ENCODE measurements around the gene ALG9.
A peak's percentile ranks its signal among the peaks of the same experiment; 100 is the strongest.

ALG9 gene

DNA sequence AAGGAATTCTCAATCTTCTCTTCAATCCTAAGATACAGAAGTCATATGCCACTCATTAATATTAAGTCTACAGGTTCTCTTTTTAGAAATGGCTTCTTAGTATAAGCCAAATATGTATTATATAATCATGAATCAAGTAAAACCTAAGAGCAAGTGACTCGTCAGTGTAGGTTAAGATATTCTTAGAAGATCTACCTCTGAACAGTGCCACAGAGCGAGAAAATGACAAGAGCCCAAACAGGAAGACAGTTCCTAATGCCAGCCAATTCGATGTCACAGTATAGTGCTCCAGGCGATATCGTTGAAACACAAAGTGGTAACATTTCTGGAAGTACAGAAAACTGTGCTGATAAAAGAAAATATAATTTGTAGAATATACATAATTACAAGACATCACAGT, 33.3 kb downstream of the ALG9 start:
- TF ChIP-seq, protein P1, sequence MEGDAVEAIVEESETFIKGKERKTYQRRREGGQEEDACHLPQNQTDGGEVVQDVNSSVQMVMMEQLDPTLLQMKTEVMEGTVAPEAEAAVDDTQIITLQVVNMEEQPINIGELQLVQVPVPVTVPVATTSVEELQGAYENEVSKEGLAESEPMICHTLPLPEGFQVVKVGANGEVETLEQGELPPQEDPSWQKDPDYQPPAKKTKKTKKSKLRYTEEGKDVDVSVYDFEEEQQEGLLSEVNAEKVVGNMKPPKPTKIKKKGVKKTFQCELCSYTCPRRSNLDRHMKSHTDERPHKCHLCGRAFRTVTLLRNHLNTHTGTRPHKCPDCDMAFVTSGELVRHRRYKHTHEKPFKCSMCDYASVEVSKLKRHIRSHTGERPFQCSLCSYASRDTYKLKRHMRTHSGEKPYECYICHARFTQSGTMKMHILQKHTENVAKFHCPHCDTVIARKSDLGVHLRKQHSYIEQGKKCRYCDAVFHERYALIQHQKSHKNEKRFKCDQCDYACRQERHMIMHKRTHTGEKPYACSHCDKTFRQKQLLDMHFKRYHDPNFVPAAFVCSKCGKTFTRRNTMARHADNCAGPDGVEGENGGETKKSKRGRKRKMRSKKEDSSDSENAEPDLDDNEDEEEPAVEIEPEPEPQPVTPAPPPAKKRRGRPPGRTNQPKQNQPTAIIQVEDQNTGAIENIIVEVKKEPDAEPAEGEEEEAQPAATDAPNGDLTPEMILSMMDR (IDR thresholded peaks at IDR 0.05; ENCODE audit: borderline replicate concordance, control extremely low read depth, extremely low read depth, insufficient read depth, missing control alignments), result no peak
- DNase-seq (ENCODE audit: low spot score), result no peak
- in situ Hi-C loops (cut with MboI; ENCODE audit: low sequenced_read_pairs, unreplicated experiment), result no loop called here

DNA sequence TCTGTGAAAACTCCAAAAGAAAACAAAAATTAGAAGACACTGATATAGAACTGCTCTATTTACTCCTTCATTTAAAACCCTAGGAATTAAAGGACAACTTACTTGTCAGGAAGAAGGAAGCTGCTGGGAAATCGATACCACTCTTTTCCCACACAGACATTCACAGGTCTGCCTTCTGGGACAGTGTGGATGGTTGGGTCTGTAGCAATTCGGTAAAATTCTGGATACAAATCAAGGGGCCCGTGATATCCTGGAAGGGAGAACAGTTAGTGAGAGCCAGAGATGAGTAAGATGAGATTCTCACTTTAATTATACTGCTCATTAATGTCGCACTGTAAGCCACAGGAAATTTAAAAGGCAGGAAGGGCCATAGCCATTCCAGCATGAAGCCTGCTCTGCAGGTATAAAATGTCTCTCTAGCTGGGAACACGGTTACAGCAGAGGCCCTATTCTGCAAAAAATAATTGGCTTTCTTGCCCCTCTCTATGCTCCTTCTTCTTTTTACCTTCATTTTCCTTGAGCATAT, 34.0 kb downstream of the ALG9 start:
- DNase-seq (ENCODE audit: low spot score), result no peak
- TF ChIP-seq, protein P1 (IDR thresholded peaks at IDR 0.05; ENCODE audit: borderline replicate concordance, control extremely low read depth, extremely low read depth, insufficient read depth, missing control alignments), result no peak
- in situ Hi-C loops (cut with MboI; ENCODE audit: low sequenced_read_pairs, unreplicated experiment), result no loop called here

DNA sequence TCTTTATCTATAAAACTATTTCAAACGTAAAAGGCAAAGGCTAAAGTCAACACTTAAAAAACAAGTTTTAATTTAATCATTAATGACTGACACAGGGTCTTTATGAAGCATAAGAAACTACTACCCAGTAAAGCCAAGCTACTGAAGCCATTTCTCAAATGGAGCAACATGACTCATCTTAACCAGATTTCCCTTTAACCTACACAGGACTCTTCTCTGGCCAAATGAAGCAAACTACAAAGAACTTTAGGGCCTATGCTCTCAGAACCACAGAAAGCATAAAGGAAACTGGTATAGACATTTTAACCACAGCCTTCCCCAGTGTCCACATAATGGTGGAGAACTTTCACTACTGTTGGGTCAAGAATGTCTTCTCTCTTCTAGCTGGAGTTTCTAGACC, 34.7 kb downstream of the ALG9 start:
- peak; percentile 36 for DNase-seq (ENCODE audit: low spot score)
- in situ Hi-C loops (cut with MboI; ENCODE audit: low sequenced_read_pairs, unreplicated experiment), result no loop called here
- TF ChIP-seq, protein P1 (IDR thresholded peaks at IDR 0.05; ENCODE audit: borderline replicate concordance, control extremely low read depth, extremely low read depth, insufficient read depth, missing control alignments), result no peak

DNA sequence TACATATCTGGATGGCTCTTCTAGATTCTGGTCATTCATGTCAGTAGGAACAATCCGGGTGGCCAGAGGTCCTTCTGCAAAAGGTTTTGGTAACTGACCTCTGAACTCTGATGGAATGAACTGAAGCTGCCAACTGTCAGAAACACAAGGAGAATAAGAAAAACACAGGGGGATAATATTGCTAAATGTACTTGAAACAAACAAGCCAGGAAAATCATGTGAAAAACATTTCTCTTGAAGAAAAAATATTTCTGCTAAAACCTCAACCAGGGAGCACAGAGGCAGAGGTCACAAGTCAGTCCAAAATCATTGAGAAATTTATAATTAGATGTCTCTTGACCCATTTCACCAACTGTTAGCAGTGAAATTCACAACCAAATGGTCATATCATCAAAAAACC, 35.2 kb downstream of the ALG9 start:
- TF ChIP-seq, protein P1 (IDR thresholded peaks at IDR 0.05; ENCODE audit: borderline replicate concordance, control extremely low read depth, extremely low read depth, insufficient read depth, missing control alignments), result no peak
- no peak for DNase-seq (ENCODE audit: low spot score)
- in situ Hi-C loops (cut with MboI; ENCODE audit: low sequenced_read_pairs, unreplicated experiment), result no loop called here

DNA sequence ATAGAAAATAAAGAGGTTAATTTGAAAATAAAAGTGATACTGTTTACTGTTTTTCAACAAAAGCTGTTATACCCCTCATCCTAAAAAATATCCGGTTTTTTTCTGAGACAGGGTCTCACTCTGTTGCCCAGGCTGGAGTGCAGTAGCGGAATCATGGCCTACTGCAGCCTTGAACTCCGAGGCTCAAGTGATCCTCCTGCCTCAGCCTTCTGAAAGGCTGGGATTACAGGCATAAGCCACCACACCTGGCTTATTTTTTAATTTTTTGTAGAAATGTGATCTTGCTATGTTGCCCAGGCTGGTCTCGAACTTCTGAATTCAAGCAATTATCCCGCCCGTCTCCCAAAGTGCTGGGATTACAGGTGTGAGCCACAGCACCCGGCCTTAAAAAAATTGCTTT, 35.7 kb downstream of the ALG9 start:
- in situ Hi-C loops (cut with MboI; ENCODE audit: low sequenced_read_pairs, unreplicated experiment), result no loop called here
- TF ChIP-seq, protein P1 (IDR thresholded peaks at IDR 0.05; ENCODE audit: borderline replicate concordance, control extremely low read depth, extremely low read depth, insufficient read depth, missing control alignments), result no peak
- no peak for DNase-seq (ENCODE audit: low spot score)

DNA sequence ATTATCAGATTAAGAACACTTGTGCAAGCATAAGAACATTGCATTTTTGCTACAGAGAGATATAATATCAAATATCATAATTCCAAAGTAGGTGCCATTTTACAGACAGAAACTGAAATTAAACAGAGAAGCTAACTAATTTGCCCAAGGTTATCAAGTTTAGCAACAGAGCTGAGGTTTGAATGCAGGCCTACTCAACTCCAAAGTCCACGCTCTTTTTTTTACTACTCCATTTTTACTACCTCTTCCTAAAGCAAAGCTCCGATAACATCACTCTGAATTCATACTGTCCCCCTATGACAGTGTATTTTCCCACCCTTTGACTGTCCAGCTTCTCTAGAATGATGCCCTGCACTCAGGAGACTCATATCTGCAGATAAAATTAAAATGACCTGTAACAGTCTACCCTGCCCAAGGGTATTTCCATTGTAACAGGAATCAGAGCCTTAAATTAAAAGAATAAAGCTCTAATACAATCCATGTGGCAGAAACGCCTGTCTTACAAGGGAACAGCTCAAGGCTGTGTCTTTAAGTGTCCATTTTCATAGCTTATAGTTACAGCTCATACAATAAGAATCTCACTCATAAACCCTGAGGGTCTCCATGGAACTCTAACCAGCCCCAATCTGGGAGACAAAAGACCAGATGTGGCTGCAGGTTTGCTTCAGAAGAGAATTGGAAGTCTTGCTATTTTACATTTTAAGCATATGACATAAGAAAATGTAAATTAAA, 36.8 kb downstream of the ALG9 start:
- DNase-seq (ENCODE audit: low spot score), result no peak
- in situ Hi-C loops (cut with MboI; ENCODE audit: low sequenced_read_pairs, unreplicated experiment), result no loop called here
- TF ChIP-seq, protein P1 (IDR thresholded peaks at IDR 0.05; ENCODE audit: borderline replicate concordance, control extremely low read depth, extremely low read depth, insufficient read depth, missing control alignments), result no peak

Measured in GM13976 (cell line).